Stimulated activated CD4-positive, alpha-beta T cell treated with anti-CD3 and anti-CD28 coated beads, Interleukin-4, amount 100 ng/mL, for 24 hours (primary cell): ENCODE measurements around the gene ATP6V1E1.
"Not testable (repeated sequence)": the region's sequence is repeated elsewhere in the genome, so short reads cannot be mapped to it uniquely, and the experiment has no call there.

ENCODE experiments used
- DNase-seq: peaks from one replicate; pipeline ENCODE4 v3.0.0-alpha.2; 2020

ATP6V1E1 gene

DNA sequence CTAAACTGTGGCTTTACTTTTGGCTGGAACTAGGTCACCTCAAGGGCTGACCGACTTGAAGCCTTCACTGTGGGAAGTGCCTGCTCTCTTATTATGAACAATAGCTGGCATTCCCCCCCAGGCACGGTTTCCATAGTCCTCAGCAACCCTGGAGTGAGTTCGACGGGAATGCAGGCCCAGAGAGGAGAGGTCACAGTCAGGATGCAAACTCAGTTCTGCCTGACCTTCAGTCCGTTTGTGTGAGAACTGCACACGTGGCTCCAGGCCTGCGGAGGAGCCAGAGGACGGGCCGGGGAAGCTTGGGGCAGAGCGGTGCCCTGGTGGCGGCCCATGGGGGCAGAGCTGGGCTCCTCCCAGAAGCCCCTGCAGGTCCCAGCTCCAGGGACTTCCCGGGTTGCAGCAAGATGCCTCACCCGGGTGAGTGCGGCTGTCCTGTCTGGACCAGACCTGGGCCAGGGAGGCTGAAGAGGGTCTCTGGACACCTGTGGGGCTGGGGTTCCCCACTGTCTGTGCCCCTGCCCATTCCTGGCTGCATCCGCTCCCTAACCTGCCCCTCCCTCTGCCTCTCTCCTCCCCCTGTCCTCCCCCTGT lies 48.0 kb downstream of the ATP6V1E1 start:
- no peak for DNase-seq

DNA sequence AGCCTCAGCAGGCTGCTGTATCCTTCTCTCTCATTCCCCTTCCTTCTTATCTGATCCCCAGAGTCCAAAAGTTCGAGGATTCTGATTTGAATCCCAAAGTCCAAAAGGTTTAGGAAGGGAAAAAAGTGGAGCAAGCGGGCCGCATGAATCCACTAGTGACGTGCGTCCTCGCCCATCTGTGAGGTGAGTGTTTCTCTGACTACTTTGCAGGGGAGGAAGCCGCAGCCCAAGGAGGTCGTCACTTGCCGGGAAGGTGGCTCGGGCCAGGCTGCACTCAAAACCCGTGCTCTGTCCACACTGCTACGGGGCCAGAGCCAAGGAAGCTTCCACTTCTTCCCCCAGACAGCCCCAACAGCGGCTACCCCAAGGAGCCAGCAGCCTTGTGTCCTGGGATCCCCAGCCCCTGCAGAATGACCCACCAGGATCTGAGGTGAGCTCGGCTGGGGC lies 49.0 kb downstream of the ATP6V1E1 start:
- DNase-seq: no peak

DNA sequence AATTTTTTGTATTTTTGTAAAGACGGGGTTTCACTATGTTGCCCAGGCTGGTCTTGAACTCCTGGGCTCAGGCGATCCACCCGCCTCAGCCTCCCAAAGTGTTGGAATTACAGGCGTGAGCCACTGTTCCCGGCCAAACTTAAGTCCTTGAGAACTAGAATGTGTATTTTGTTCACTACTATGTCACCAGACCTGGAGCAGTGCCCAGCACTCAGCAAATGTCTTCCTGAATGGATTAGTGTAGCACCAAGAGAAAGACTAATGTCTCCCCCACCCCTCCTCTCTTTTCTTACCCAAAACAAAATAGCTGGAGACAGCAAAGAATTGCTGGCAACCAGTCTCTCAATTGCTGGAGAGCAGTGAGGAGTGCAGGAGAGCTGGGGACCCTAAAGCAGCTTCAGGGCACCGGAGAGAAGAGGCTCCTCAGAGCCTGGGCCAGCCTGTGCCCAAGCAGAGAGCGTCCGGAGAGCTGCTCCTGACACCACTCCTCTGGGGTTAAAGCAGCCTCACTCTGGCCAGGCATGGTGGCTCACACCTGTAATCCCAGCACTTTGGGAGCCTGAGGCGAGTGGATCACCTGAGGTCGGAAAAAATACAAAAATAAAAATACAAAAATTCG lies 50.3 kb downstream of the ATP6V1E1 start:
- DNase-seq: no peak

DNA sequence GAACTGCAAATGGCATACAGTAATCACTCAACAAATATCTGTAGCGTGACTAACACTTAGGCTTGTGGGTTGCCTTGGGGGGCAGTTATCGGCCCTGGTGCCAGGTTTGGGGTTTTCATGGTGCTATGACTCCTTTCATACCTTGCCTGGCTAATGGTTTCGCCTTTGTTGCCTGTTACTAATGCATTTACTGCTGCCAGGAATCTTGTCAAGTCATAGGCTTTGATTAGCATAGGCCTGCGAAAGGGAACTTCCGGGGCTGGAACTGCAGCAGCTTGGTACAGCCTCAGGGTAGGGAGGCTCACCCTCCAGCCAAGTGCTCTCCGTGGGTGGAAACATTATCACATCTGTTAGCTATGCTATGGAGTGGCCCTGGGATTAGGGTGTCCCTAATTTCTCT lies 52.1 kb downstream of the ATP6V1E1 start:
- no peak for DNase-seq

DNA sequence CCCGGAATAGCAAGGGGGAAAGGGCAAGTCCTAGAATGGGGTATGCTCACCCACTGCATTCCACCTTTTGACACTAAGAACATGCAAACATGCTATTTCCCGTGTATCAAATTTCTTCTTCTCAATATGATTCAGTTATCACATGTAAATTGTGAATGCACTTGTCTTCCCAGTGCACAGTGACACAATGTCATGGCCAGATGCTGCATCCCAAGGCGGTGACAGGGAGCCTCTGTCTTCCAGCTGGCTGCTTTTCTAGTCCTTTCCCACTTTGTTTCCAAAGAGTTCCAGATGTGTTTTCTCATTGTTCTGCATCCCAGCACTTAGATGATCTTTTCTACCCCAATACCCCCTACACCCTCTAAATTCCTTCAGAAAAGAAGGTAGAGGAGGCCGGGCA lies 52.9 kb downstream of the ATP6V1E1 start:
- DNase-seq: no peak

DNA sequence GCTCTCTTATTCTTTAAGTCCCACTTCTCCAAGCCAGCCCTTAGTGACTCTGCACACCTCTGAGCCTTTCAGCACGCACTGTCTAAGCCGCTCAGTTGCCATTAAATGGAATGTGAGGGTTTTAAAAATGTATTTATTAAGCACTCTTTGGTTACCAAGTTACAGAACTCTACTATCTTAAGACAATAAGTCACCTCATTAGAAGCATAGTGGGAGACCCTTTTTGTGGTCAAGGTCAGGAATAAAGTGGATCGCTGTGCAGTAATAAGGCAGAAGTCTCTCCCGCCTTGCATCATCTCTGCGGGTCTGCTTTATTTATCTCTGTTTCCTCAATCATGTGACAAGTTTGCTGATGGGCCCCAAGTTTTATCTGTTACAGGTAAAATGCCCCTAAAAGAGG lies 53.4 kb downstream of the ATP6V1E1 start:
- DNase-seq: no peak

DNA sequence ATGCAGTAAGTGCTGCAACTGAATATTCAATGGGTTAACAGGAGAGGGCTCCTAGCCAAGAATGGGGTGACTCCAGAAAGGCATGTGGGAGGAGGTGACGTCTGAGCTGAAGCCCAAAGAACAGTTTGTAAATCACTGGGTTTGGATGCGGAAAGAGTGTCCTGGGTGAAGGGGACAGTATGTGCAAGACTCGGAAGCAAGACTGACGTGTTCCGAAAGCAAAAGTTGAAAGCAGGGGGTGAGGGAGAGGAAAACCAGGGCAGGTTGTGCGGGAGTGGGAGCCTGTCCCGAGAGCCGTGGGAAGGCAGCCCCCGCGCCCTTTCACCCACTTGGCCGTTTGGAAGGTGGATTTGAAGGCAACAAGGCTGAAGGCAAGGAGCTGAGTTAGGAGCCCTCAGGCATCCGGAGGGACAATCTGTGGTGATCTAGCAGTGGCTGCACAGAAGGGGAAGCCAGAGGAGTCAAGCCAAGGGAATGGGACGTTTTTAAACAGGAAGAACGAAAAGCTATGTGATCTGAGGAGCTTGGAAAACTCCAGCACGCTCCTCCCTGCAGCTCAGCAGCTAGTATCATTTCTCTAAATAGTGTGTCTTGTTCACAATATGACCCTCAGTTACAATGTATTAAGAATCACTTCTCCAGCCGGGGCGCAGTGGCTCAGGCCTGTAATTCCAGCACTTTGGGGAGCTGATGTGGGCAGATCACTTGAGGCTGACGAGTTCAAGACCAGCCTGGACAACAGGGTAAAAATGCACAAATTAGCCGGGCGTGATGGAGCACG lies 57.5 kb downstream of the ATP6V1E1 start:
- no peak for DNase-seq

DNA sequence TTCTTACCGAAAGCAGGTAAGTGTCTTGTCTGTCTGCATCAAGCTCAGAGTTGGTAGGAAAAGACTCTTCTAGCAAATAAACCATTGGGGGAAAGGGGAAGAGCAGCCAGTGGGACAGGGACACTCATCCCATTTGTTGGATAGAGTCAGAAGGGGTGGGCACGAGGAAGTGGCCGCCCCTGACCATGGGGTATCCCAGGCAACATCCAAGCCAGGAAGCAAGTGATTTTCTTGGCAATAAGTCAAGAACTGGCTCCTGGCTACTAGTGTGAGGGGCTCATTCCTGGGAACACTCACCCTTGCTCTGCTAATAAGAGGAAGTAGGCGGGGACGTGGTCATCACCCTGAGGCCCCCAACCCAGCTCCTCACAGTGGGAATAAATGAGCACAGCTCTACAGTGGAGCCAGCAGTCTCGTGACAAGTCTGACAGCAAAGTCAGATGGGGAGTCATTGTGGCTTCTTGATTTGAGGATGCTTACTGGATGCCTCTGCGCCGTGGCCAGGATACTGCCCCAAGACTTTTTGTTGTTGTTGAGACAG lies 58.5 kb downstream of the ATP6V1E1 start:
- DNase-seq: no peak

DNA sequence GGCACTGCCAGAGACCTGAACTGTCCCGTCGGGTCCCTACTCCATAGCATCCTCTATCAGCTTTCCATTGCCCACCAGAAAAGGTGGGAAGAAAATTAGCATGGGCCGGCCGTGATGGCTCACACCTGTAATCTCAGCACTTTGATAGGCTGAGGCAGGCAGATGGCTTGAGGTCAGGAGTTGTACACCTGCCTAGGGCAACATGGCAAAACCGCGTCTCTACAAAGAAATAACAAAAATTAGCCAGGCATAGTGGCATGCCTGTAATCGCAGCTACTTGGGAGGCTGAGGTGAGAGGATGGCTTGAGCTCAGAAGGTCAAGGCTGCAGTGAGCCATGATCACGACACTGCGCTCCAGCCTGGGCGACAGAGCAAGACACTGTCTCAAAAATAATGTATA lies 61.8 kb downstream of the ATP6V1E1 start:
- no peak for DNase-seq

DNA sequence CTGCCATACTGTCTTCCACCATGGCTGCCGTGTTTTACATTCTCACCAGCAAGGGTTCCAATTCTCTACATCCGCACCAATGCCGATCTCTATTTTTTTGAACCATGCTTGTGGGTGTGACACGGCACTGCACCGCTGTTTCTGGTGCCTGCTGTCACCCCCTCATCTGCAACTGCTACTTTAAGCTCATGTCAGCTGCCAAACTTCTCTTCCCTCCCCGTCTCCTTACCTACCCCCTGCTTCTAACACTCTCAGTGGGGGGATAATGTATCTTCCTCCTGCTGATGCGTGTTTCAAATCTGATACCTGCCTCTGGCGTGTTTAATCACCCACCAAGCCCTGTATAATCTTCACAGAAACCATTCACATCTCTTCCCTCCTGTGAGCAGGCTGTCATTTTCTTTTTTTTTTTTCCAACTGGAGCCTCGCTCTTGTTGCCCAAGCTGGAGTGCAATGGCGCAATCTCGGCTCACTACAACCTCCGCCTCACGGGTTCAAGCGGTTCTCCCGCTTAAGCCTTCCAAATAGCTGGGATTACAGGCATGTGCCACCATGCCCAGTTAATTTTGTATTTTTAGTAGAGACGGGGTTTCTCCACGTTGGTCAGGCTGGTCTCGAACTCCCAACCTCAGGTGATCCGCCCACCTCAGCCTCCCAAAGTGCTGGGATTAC lies 62.4 kb downstream of the ATP6V1E1 start:
- not testable (repeated sequence) for DNase-seq

DNA sequence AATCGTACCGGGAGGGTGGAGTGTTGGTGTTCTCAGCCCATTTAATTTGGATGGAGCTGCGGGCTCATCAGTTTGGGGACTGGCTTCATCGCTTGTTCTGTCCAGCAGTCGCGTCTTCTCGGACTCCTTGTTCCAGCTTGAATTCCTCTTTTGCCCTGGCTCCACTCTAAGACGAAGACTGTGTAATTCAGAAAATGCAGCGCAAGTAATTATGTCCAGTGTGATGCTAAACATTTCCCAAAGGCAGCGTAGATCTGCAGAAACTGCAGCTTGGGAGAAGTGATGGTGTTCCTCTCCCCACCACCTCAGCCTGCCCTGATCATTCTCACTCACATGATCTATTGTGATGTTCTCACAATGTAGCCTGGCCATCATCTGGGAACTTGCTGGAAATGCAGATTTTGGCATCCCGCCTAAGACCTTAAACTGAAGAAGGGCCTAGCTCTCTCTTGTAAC lies 64.6 kb downstream of the ATP6V1E1 start:
- DNase-seq: no peak

DNA sequence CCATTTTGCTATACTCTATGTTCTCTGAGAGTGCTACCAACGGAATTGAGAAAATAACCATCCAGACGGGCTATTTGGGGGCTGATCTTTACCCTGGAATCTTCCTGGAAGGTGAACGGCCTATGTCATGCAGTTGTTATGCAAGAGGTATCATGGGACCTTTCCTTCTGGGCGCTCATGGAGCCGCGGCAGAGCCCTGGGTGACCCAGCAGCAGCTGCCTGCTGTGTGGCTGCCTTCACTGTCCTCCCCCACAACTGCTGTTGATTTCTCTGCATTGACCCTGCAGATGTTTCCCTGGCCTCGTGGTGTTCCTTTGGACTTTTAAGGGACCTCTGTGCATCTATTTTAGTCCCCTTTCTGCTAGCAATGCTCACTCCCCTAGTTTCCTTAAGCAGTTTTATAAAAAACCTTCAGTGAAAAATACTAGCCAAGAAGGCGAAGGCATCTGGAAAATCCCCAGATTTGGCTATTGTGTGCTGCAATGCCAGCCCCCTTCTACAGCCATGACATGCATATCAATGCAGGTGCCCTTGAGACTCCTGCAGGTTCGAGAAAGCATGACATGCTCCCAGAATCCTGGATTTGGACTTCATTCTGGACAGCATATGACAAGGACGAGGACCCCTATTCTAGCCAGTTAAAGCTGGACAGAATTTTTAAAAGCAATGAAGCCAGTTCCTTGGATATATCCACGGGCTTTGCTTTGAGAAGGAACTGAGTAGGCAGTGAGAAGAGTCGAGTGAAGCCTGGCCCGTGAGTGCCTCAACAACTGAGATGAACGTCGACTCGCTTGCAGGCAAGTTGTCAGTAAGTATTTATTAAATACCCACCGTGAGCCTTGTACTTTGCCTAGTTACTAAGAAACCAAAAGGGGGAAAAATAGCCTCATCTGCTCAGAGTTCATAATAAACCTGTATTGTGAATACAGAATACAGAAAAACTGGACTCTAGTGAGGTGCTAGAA lies 65.4 kb downstream of the ATP6V1E1 start, which contains the start of gene SLC25A18:
SLC25A18 (plus strand) TSS at position 593 of the 965 bp plus-strand sequence. CDS start 16,447 bp downstream, outside the sequence.
- no peak for DNase-seq

DNA sequence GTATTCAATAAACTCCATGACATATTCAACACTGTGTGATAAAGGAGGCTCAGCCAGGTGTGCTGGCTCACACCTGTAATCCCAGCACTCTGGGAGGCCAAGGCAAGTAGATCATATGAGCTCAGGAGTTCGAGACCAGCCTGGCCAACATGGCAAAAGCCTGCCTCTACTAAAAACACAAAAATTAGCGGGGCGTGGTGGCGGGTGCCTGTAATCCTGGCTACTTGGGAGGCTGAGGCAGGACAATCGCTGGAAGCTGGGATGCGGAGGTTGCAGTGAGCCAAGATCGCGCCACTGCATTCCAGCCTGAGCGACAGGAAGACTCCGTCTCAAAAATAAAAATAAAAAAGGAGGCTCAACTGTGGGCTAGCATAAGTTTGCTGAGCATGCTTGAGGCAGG lies 69.4 kb downstream of the ATP6V1E1 start:
- no peak for DNase-seq

DNA sequence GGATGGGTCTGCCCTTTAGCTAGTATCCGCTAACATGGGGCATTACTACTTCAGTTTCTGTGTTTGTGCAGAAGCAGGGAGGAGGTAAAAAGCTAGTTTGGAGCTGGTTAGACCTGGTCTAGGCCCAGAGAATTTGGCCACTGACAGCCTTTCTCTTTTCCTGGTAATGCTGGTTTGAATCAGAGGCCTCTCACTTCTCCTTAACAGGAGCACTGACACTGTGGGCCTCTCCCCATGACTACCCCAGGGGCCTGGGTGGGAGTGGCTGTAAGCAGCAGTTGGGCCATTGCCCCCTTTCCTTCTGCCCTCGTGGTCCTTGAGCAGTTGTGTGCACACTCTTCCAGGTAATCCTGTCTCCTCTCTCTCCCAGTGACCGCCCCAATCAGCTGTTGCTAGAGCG lies 73.7 kb downstream of the ATP6V1E1 start:
- no peak for DNase-seq

DNA sequence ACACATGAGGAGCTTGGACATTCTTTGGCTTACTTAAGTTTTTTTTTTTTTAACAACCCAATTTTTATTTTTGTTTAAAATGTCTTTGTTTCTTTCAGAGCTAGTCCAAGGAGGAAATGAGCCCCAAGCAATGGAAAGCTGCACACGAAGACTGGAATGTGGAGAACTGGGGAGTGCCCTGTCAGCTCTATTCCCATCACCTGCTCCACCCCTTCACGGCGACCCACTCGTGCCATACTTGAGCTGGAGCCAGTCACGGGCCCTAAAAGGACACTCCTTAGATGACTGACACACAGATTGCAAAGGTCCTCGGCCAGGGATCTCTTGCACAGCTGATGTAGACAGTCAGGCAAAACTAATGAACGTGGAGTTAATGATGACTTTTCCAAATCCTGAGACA lies 75.8 kb downstream of the ATP6V1E1 start:
- DNase-seq: no peak

DNA sequence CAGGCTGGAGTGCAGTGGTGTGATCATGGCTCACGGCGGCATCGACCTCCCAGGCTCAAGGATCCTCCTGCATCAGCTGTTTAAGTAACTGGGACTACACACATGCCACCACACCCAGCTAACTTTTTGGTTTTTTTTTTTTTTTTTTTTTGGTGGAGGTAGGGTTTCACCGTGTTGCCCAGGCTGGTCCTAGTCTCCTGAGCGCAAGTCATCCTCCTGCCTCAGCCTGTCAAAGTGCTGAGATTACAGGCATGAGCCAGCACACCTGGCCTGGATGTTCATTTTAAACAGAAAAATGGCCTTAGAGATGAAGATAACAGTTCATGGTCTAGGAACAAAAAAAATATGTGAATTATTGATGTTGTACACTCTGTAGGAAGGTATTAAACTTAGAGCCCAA lies 78.9 kb downstream of the ATP6V1E1 start:
- no peak for DNase-seq

DNA sequence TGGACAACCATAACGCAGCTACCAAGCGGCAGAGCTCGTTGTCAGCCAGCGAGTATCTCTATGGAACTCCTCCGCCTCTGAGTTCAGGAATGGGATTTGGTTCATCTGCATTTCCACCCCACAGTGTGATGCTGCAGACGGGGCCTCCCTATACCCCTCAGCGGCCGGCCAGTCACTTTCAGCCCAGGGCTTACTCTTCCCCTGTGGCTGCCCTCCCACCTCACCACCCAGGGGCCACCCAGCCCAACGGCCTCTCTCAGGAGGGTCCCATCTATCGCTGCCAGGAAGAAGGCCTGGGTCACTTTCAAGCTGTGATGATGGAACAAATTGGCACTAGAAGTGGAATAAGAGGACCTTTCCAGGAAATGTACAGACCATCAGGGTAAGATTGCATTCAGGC lies 79.4 kb downstream of the ATP6V1E1 start:
- DNase-seq: no peak

DNA sequence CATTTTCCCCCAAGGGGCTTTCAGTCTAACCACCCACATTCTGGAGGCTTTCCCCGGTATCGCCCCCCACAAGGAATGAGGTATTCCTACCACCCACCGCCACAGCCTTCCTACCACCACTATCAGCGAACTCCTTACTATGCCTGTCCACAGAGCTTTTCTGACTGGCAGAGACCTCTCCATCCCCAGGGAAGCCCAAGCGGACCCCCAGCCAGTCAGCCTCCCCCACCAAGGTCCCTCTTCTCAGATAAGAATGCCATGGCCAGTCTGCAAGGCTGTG lies 79.9 kb downstream of the ATP6V1E1 start:
- DNase-seq: no peak

DNA sequence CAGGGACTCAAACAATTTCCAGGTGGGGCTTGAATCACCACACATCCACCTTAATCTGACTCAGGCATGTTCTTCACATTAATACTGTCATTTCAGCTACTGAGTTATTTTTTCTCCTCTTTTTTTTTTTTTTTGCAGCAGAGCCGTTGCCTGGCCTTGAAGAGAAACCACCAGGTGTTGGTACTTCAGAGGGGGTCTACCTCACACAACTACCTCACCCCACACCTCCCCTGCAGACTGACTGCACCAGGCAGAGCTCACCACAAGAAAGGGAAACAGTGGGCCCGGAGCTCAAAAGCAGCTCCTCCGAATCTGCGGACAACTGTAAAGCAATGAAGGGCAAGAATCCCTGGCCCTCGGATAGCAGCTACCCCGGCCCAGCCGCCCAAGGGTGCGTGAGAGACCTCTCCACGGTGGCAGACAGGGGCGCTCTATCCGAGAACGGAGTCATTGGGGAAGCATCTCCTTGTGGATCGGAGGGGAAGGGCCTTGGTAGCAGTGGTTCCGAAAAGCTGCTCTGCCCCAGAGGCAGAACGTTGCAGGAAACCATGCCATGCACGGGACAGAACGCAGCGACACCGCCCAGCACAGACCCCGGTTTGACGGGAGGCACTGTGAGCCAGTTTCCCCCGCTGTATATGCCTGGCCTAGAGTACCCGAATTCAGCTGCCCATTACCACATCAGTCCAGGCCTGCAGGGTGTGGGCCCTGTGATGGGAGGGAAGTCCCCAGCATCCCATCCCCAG lies 80.4 kb downstream of the ATP6V1E1 start:
- no peak for DNase-seq

DNA sequence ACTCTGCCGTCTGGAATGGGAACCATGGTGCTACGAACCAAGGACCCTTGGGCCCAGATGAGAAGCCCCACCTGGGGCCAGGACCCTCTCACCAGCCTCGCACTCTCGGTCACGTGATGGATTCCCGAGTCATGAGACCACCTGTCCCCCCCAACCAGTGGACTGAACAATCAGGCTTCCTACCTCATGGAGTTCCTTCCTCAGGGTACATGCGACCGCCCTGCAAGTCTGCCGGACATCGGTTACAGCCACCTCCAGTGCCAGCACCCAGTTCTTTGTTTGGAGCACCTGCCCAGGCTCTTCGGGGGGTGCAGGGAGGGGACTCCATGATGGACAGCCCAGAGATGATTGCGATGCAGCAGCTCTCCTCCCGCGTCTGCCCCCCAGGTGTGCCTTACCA lies 86.1 kb downstream of the ATP6V1E1 start:
- DNase-seq: no peak
